ENCODE results near the gene PAXX. TPM values are rescaled to one million over a fixed set of nuclear protein-coding genes. Genes with fewer than 3 reads are reported as not detected.

PAXX gene
- total RNA-seq, 1 donor from 2014 or later = 8.3 TPM

DNA sequence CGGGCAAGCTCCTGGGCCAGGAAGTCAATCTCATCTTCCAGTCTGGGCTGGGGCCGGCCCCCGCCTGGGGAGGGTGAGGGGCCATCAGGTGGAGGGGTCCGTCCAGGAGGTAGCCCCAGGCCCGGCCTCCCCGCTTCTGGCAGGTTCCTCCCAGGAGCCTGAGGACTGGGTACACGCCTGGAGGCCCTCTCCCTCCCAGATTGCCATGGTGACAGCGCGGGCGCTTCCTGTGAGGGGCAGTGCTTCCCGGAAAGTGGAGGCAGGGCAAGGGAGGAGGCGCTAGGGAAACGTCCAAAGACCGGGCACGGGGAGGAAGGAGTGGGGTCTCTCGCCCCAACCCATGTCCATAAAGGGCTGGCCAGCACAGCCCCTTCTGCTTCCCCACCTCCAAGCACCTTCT is 48.9 kb downstream of the PAXX start:
- Mint-ChIP-seq H3K4me3 (ENCODE audit: unreplicated experiment) (no peak overlapping the region), H3K36me3 (ENCODE audit: low read depth, unreplicated experiment) (peaks cover 4% of the 10 kb centered on the region), H3K27me3 (ENCODE audit: unreplicated experiment) (peaks cover 3% of the 10 kb centered on the region), H3K4me1 (ENCODE audit: unreplicated experiment) (peaks cover 4% of the 10 kb centered on the region), H3K27ac (ENCODE audit: unreplicated experiment) (no peak overlapping the region), H3K9me3 (ENCODE audit: unreplicated experiment) (no peaks in the 10 kb centered on the region)
- peak; percentile 52 for DNase-seq (ENCODE audit: low spot score)
- TF ChIP-seq, protein P1, sequence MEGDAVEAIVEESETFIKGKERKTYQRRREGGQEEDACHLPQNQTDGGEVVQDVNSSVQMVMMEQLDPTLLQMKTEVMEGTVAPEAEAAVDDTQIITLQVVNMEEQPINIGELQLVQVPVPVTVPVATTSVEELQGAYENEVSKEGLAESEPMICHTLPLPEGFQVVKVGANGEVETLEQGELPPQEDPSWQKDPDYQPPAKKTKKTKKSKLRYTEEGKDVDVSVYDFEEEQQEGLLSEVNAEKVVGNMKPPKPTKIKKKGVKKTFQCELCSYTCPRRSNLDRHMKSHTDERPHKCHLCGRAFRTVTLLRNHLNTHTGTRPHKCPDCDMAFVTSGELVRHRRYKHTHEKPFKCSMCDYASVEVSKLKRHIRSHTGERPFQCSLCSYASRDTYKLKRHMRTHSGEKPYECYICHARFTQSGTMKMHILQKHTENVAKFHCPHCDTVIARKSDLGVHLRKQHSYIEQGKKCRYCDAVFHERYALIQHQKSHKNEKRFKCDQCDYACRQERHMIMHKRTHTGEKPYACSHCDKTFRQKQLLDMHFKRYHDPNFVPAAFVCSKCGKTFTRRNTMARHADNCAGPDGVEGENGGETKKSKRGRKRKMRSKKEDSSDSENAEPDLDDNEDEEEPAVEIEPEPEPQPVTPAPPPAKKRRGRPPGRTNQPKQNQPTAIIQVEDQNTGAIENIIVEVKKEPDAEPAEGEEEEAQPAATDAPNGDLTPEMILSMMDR (IDR thresholded peaks at IDR 0.05; ENCODE audit: unreplicated experiment) = no peak

DNA sequence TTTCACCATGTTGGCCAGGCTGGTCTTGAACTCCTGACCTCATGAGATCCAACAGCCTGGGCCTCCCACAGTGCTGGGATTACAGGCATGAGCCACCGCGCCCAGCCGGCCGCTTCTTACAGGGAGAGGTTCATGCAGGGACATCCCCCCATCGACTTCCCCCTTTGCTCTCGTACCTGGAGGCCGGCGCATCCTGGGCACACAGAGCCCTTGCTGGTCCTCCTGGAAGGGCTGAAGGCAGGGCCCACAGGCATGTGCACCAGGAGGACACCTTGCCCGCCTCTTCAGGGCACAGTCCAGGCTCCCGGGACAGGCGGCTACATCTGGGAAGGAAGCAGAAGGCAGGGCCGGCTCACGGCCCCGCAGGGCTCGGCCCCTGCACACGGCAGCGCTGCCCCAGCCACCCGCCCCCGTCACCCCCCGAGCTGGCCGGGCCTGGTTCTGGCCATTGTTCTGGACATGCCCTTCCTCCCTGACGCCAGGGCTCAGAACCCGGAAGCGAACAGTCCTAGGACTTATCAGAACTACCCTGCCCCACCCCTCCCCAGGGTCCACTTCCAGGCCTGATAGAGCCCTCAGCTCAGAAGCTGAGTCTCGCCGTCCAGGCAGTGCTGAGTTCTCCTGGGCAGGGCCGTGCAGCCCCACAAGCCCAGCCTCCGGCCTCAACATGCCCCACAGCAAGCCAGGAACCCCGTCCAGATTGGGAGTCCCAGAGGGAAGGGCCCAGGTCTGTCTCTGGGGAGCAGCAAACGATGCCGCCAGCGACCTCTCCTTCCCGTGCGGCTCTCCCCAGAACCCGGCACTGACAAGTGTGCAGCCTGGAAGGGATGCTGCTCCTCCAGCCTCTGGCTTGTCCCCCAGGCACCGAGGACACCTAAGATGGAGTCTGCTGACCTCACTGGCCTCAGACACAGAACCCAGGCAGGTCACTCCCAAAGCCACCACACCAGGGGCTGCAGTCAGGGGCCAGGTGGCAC is 50.8 kb downstream of the PAXX start:
- Mint-ChIP-seq H3K27me3 (ENCODE audit: unreplicated experiment) (peaks cover 3% of the 10 kb centered on the region), H3K9me3 (ENCODE audit: unreplicated experiment) (no peaks in the 10 kb centered on the region), H3K36me3 (ENCODE audit: low read depth, unreplicated experiment) (no peaks in the 10 kb centered on the region), H3K4me3 (ENCODE audit: unreplicated experiment) (no peak overlapping the region), H3K4me1 (ENCODE audit: unreplicated experiment) (peaks cover 4% of the 10 kb centered on the region), H3K27ac (ENCODE audit: unreplicated experiment) (no peak overlapping the region)
- DNase-seq (ENCODE audit: low spot score) = no peak
- TF ChIP-seq, protein P1 (IDR thresholded peaks at IDR 0.05; ENCODE audit: unreplicated experiment) = no peak

Other genes with a start within 250 kb of the PAXX start
- gene LCN10, start 249.5 kb upstream of the PAXX start, total RNA-seq (ENCODE audit: unreplicated experiment) = not detected
- gene LCN6, start 243.9 kb upstream of the PAXX start, total RNA-seq (ENCODE audit: unreplicated experiment) = not detected
- not detected for gene LCN8, start 234.2 kb upstream of the PAXX start, total RNA-seq (ENCODE audit: unreplicated experiment)
- 0.49 TPM for gene LCN15, start 227.9 kb upstream of the PAXX start, total RNA-seq (ENCODE audit: unreplicated experiment)
- 73.0 TPM for gene TMEM141, start 201.1 kb upstream of the PAXX start, total RNA-seq (ENCODE audit: unreplicated experiment)
- 1.2 TPM for gene CCDC183, start 196.1 kb upstream of the PAXX start, total RNA-seq (ENCODE audit: unreplicated experiment)
- 88.4 TPM for gene RABL6, start 184.5 kb upstream of the PAXX start, total RNA-seq (ENCODE audit: unreplicated experiment)
- gene AJM1, start 149.9 kb upstream of the PAXX start, total RNA-seq (ENCODE audit: unreplicated experiment) = 0.80 TPM
- 134 TPM for gene PHPT1, start 143.0 kb upstream of the PAXX start, total RNA-seq (ENCODE audit: unreplicated experiment)
- 10.0 TPM for gene MAMDC4, start 140.1 kb upstream of the PAXX start, total RNA-seq (ENCODE audit: unreplicated experiment)
- 286 TPM for gene EDF1, start 126.1 kb upstream of the PAXX start, total RNA-seq (ENCODE audit: unreplicated experiment)
- 21.7 TPM for gene TRAF2, start 105.9 kb upstream of the PAXX start, total RNA-seq (ENCODE audit: unreplicated experiment)
- gene FBXW5, start 47.7 kb upstream of the PAXX start, total RNA-seq (ENCODE audit: unreplicated experiment) = 100.0 TPM
- 1.1 TPM for gene C8G, start 47.2 kb upstream of the PAXX start, total RNA-seq (ENCODE audit: unreplicated experiment)
- 1.5 TPM for gene LCN12, start 40.1 kb upstream of the PAXX start, total RNA-seq (ENCODE audit: unreplicated experiment)
- gene PTGDS, start 14.9 kb upstream of the PAXX start, total RNA-seq (ENCODE audit: unreplicated experiment) = not detected
- not detected for gene LCNL1, start 9.4 kb upstream of the PAXX start, total RNA-seq (ENCODE audit: unreplicated experiment)
- gene CLIC3, start 4.1 kb downstream of the PAXX start, total RNA-seq (ENCODE audit: unreplicated experiment) = not detected
- 2.1 TPM for gene ABCA2, start 35.8 kb downstream of the PAXX start, total RNA-seq (ENCODE audit: unreplicated experiment)
- gene FUT7, start 39.7 kb downstream of the PAXX start, total RNA-seq (ENCODE audit: unreplicated experiment) = not detected
- 116 TPM for gene NPDC1, start 53.8 kb downstream of the PAXX start, total RNA-seq (ENCODE audit: unreplicated experiment)
- gene ENTPD2, start 61.6 kb downstream of the PAXX start, total RNA-seq (ENCODE audit: unreplicated experiment) = 55.6 TPM
- gene SAPCD2, start 78.1 kb downstream of the PAXX start, total RNA-seq (ENCODE audit: unreplicated experiment) = 1.0 TPM
- gene UAP1L1, start 85.1 kb downstream of the PAXX start, total RNA-seq (ENCODE audit: unreplicated experiment) = 3.2 TPM
- gene MAN1B1, start 94.6 kb downstream of the PAXX start, total RNA-seq (ENCODE audit: unreplicated experiment) = 70.4 TPM
- 6.1 TPM for gene DPP7, start 122.3 kb downstream of the PAXX start, total RNA-seq (ENCODE audit: unreplicated experiment)
- gene GRIN1, start 146.7 kb downstream of the PAXX start, total RNA-seq (ENCODE audit: unreplicated experiment) = not detected
- gene LRRC26, start 177.6 kb downstream of the PAXX start, total RNA-seq (ENCODE audit: unreplicated experiment) = not detected
- not detected for gene TMEM210, start 179.6 kb downstream of the PAXX start, total RNA-seq (ENCODE audit: unreplicated experiment)
- 76.8 TPM for gene ANAPC2, start 196.1 kb downstream of the PAXX start, total RNA-seq (ENCODE audit: unreplicated experiment)
- gene SSNA1, start 196.3 kb downstream of the PAXX start, total RNA-seq (ENCODE audit: unreplicated experiment) = 53.8 TPM
- gene TPRN, start 208.3 kb downstream of the PAXX start, total RNA-seq (ENCODE audit: unreplicated experiment) = 8.2 TPM
- 27.4 TPM for gene TMEM203, start 213.2 kb downstream of the PAXX start, total RNA-seq (ENCODE audit: unreplicated experiment)
- gene NDOR1, start 213.3 kb downstream of the PAXX start, total RNA-seq (ENCODE audit: unreplicated experiment) = 22.5 TPM
- 1.1 TPM for gene RNF208, start 229.8 kb downstream of the PAXX start, total RNA-seq (ENCODE audit: unreplicated experiment)
- 1.4 TPM for gene CYSRT1, start 232.8 kb downstream of the PAXX start, total RNA-seq (ENCODE audit: unreplicated experiment)
- not detected for gene RNF224, start 235.1 kb downstream of the PAXX start, total RNA-seq (ENCODE audit: unreplicated experiment)
- gene SLC34A3, start 238.5 kb downstream of the PAXX start, total RNA-seq (ENCODE audit: unreplicated experiment) = not detected
- 134 TPM for gene TUBB4B, start 248.9 kb downstream of the PAXX start, total RNA-seq (ENCODE audit: unreplicated experiment)

Measured in endothelial cell (in vitro differentiated cells).